ENCODE measurements around the gene SMIM45.

The SMIM45 gene

GRCh38 chr22:41969110-41969646 is 17.2 kb downstream of the SMIM45 start, which contains the start of gene SEPTIN3:
Gene SEPTIN3, plus strand, starts transcription at chr22:41969443. Its CDS starts 2,050 bp downstream, at chr22:41971493.
- TF ChIP-seq CTCF (IDR thresholded peaks at IDR 0.05; ENCODE audit: low read depth, low read length) = no peak
- in situ Hi-C loops (cut with HindIII; ENCODE audit: low sequenced_read_pairs) = no loop called here
- no peak for DNase-seq (ENCODE audit: low read depth, low spot score)
- no peak within 1 kb of the TSS for H3K4me3 ChIP-seq (ENCODE audit: low read depth, low read length)

DNA sequence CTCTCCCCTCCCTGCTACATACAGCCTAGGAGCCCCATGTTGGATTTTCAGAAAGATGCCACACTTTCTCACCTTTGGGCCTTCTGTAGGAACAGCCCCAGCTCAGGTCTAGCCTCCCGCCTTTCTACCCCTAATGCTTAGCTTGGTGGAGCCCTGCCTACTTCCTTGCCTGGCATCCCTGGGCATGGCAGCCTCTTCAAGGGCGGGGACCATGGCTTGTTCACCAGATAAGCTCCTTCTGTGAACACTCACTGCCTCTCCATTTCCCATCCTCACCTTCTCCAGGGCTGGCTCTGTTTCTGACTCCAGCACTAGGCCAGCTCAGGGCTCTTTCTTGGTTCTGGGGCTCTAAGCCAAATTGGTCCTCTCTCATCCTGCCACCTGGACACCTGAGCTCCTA is 18.7 kb downstream of the SMIM45 start:
- TF ChIP-seq CTCF (IDR thresholded peaks at IDR 0.05; ENCODE audit: low read depth, low read length) = no peak
- H3K4me3 ChIP-seq (ENCODE audit: low read depth, low read length) = no peak overlapping the region
- no peak for DNase-seq (ENCODE audit: low read depth, low spot score)
- in situ Hi-C loops (cut with HindIII; ENCODE audit: low sequenced_read_pairs) = no loop called here

- no peak overlapping the region for H3K4me3 ChIP-seq (ENCODE audit: low read depth, low read length)
- no peak for DNase-seq (ENCODE audit: low read depth, low spot score)
- no peak for TF ChIP-seq CTCF (IDR thresholded peaks at IDR 0.05; ENCODE audit: low read depth, low read length)
- in situ Hi-C loops (cut with HindIII; ENCODE audit: low sequenced_read_pairs) = no loop called here
Observed at GRCh38 chr22:41971431-41971830, 19.5 kb downstream of the SMIM45 start.

GRCh38 chr22:41974691-41975290 is 22.8 kb downstream of the SMIM45 start:
- DNase-seq (ENCODE audit: low read depth, low spot score) = no peak
- in situ Hi-C loops (cut with HindIII; ENCODE audit: low sequenced_read_pairs) = no loop called here
- no peak overlapping the region for H3K4me3 ChIP-seq (ENCODE audit: low read depth, low read length)
- TF ChIP-seq CTCF (IDR thresholded peaks at IDR 0.05; ENCODE audit: low read depth, low read length) = no peak

GRCh38 chr22:41975299-41976069 is 23.5 kb downstream of the SMIM45 start:
- no peak for TF ChIP-seq CTCF (IDR thresholded peaks at IDR 0.05; ENCODE audit: low read depth, low read length)
- in situ Hi-C loops (cut with HindIII; ENCODE audit: low sequenced_read_pairs) = no loop called here
- DNase-seq (ENCODE audit: low read depth, low spot score) = no peak
- no peak overlapping the region for H3K4me3 ChIP-seq (ENCODE audit: low read depth, low read length)

GRCh38 chr22:41976070-41976901 is 24.3 kb downstream of the SMIM45 start:
- DNase-seq (ENCODE audit: low read depth, low spot score) = no peak
- in situ Hi-C loops (cut with HindIII; ENCODE audit: low sequenced_read_pairs) = no loop called here
- TF ChIP-seq CTCF (IDR thresholded peaks at IDR 0.05; ENCODE audit: low read depth, low read length) = no peak
- H3K4me3 ChIP-seq (ENCODE audit: low read depth, low read length) = peak overlapping the region; percentile 15

Measured in astrocyte of the spinal cord (primary cell).